NB4 (cell line): Measurements from ENCODE around the gene BRSK2.

ENCODE experiments used
- CTCF ChIP-seq: IDR thresholded peaks from one replicate; pipeline ENCODE4 v1.5.1; 2012; ENCODE audit warnings: low read depth, low read length
- MYC ChIP-seq: IDR thresholded peaks from 2 replicates; pipeline ENCODE4 v1.6.1; 2011; ENCODE audit warnings: low read depth, low read length
- POLR2A ChIP-seq: IDR thresholded peaks from 2 replicates; pipeline ENCODE4 v1.6.1; 2011; ENCODE audit warnings: mild to moderate bottlenecking; ENCODE audit not compliant: insufficient read length; ENCODE audit errors: extremely low read depth
- TF ChIP-seq, protein P1 (sequence below): IDR thresholded peaks from 2 replicates; pipeline ENCODE4 v1.6.1; 2011; ENCODE audit warnings: low read depth, low read length

DNA sequence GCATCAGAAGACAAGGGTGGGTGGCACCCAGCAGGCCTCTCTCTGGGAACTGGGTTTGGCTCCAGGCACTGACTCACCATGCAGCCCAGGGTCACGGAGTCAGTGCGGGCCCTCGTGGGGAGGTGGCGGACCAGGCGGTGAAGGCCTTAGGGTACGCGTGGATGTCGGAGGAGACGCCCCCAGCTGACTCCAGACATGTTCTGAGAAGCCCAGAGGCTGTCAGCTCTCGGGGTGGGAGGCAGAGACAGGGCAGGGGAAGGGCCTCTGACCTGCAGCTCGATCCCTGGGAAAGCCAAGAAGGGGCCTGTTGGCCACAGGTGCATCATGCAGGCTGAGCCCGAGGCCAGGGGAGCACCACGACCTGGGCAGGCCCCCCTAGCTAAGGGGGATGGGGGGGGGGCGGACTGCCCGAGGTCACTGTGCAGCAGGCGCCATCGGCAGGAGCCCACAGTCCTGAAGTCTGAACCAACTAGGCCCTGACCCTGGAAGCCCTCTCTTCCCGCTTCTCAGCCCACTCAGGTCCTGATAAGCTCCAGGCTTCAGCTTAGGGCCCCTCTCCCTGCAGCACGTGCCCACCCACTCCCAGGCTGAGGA is 78.8 kb downstream of the BRSK2 start:
- TF ChIP-seq CTCF (no peak), POLR2A (no peak), MYC (no peak)
- TF ChIP-seq, protein P1, sequence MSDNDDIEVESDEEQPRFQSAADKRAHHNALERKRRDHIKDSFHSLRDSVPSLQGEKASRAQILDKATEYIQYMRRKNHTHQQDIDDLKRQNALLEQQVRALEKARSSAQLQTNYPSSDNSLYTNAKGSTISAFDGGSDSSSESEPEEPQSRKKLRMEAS = no peak
